DMS153 (cell line): ENCODE results near the gene ANXA8.
"Not testable (repeated sequence)": the region's sequence is repeated elsewhere in the genome, so short reads cannot be mapped to it uniquely, and the experiment has no call there.

ENCODE experiments used
- DNase-seq: peaks from one replicate; lab custom pipeline; 2025; lab: John Stamatoyannopoulos, UW

The ANXA8 gene

GRCh38 chr10:47483923-47484322 lies at the start of gene ANXA8:
Gene ANXA8 (minus strand): TSS chr10:47484115. CDS start chr10:47483933, 182 bp downstream.
- DNase-seq = not testable (repeated sequence)

- DNase-seq = not testable (repeated sequence)
These were observed 39.6 kb upstream of the ANXA8 start, which contains the start of gene AGAP9 for GRCh38 chr10:47523475-47523874. Gene AGAP9 (minus strand): TSS chr10:47523638. CDS start chr10:47523526, 112 bp downstream.

- DNase-seq = not testable (repeated sequence)
These were observed 18.4 kb upstream of the ANXA8 start for GRCh38 chr10:47502313-47502712.

GRCh38 chr10:47494226-47494625 lies 10.3 kb upstream of the ANXA8 start:
- DNase-seq = not testable (repeated sequence)

- not testable (repeated sequence) for DNase-seq
These were observed 7.7 kb upstream of the ANXA8 start, which contains the start of gene FAM25G for GRCh38 chr10:47491600-47491999. Gene FAM25G (minus strand): TSS chr10:47491700. CDS start chr10:47491674, 26 bp downstream.

- DNase-seq = not testable (repeated sequence)
These were observed 5.7 kb upstream of the ANXA8 start for GRCh38 chr10:47489630-47490029.

- DNase-seq = not testable (repeated sequence)
These were observed 2.0 kb upstream of the ANXA8 start for GRCh38 chr10:47485943-47486342.

GRCh38 chr10:47484786-47485185 lies 871 bp upstream of the ANXA8 start:
- not testable (repeated sequence) for DNase-seq

- DNase-seq = not testable (repeated sequence)
These were observed 1.5 kb downstream of the ANXA8 start for GRCh38 chr10:47482367-47482766.

- DNase-seq = not testable (repeated sequence)
These were observed 2.1 kb downstream of the ANXA8 start for GRCh38 chr10:47481768-47482181.

- not testable (repeated sequence) for DNase-seq
These were observed 2.6 kb downstream of the ANXA8 start for GRCh38 chr10:47481182-47481766.

GRCh38 chr10:47480133-47480532 lies 3.8 kb downstream of the ANXA8 start:
- not testable (repeated sequence) for DNase-seq

- DNase-seq = not testable (repeated sequence)
These were observed 5.8 kb downstream of the ANXA8 start for GRCh38 chr10:47478114-47478513.

GRCh38 chr10:47477078-47477477 lies 6.8 kb downstream of the ANXA8 start:
- DNase-seq = not testable (repeated sequence)

GRCh38 chr10:47475101-47475500 lies 8.8 kb downstream of the ANXA8 start:
- not testable (repeated sequence) for DNase-seq

- not testable (repeated sequence) for DNase-seq
These were observed 10.4 kb downstream of the ANXA8 start for GRCh38 chr10:47473516-47473915.

- DNase-seq = not testable (repeated sequence)
These were observed 11.3 kb downstream of the ANXA8 start for GRCh38 chr10:47472647-47473046.

GRCh38 chr10:47472072-47472471 lies 11.8 kb downstream of the ANXA8 start:
- DNase-seq = not testable (repeated sequence)

GRCh38 chr10:47468731-47469528 lies 15.0 kb downstream of the ANXA8 start:
- DNase-seq = not testable (repeated sequence)

GRCh38 chr10:47467957-47468356 lies 16.0 kb downstream of the ANXA8 start:
- DNase-seq = not testable (repeated sequence)

- DNase-seq = not testable (repeated sequence)
These were observed 16.5 kb downstream of the ANXA8 start for GRCh38 chr10:47467458-47467857.

GRCh38 chr10:47465216-47465917 lies 18.5 kb downstream of the ANXA8 start:
- not testable (repeated sequence) for DNase-seq
